T1000 (cell line): ENCODE results near the gene COL4A6.
"Not testable (repeated sequence)": the region's sequence is repeated elsewhere in the genome, so short reads cannot be mapped to it uniquely, and the experiment has no call there.

ENCODE experiments used
- DNase-seq: peaks from one replicate; lab custom pipeline; 2025; ENCODE audit warnings: mixed read lengths; lab: John Stamatoyannopoulos, UW

The COL4A6 gene

GRCh38 chrX:108438110-108438623, at the start of gene COL4A6:
COL4A6 (minus strand) TSS chrX:108438422; CDS start chrX:108438196, 226 bp downstream.
- no peak for DNase-seq

GRCh38 chrX:108485960-108486359, 47.7 kb upstream of the COL4A6 start:
- no peak for DNase-seq

GRCh38 chrX:108484251-108484650, 46.0 kb upstream of the COL4A6 start:
- no peak for DNase-seq

- not testable (repeated sequence) for DNase-seq
These were observed 43.3 kb upstream of the COL4A6 start for GRCh38 chrX:108481528-108481927.

GRCh38 chrX:108473979-108474378, 35.8 kb upstream of the COL4A6 start:
- DNase-seq: no peak

GRCh38 chrX:108468486-108468885, 30.3 kb upstream of the COL4A6 start:
- DNase-seq: no peak

- no peak for DNase-seq
These were observed 26.4 kb upstream of the COL4A6 start for GRCh38 chrX:108464604-108465003.

- no peak for DNase-seq
These were observed 18.8 kb upstream of the COL4A6 start for GRCh38 chrX:108456971-108457477.

- DNase-seq: no peak
These were observed 15.6 kb upstream of the COL4A6 start for GRCh38 chrX:108453841-108454240.

GRCh38 chrX:108447303-108447702, 9.1 kb upstream of the COL4A6 start:
- DNase-seq: no peak

- no peak for DNase-seq
These were observed 4.8 kb upstream of the COL4A6 start for GRCh38 chrX:108442901-108443464.

GRCh38 chrX:108439961-108440696, 1.9 kb upstream of the COL4A6 start:
- DNase-seq: no peak

- peak; percentile 3 for DNase-seq
These were observed 1.3 kb upstream of the COL4A6 start, which contains the start of gene COL4A5 for GRCh38 chrX:108439426-108439942. COL4A5 (plus strand) TSS chrX:108439838; CDS start chrX:108440126, 288 bp downstream.

GRCh38 chrX:108437349-108438109, 693 bp downstream of the COL4A6 start:
- no peak for DNase-seq

GRCh38 chrX:108435261-108435660, 3.0 kb downstream of the COL4A6 start:
- no peak for DNase-seq

- no peak for DNase-seq
These were observed 12.0 kb downstream of the COL4A6 start for GRCh38 chrX:108426262-108426661.

GRCh38 chrX:108420481-108420880, 17.7 kb downstream of the COL4A6 start:
- no peak for DNase-seq

- DNase-seq: no peak
These were observed 18.8 kb downstream of the COL4A6 start for GRCh38 chrX:108419401-108419800.

GRCh38 chrX:108417257-108417656, 21.0 kb downstream of the COL4A6 start:
- no peak for DNase-seq

- no peak for DNase-seq
These were observed 22.3 kb downstream of the COL4A6 start for GRCh38 chrX:108415891-108416290.

- no peak for DNase-seq
These were observed 23.1 kb downstream of the COL4A6 start for GRCh38 chrX:108415146-108415545.

- no peak for DNase-seq
These were observed 25.4 kb downstream of the COL4A6 start for GRCh38 chrX:108412783-108413182.
